RWPE2 (cell line): ENCODE measurements around the gene ZNF337.
"Not testable (repeated sequence)": the region's sequence is repeated elsewhere in the genome, so short reads cannot be mapped to it uniquely, and the experiment has no call there.

Source experiments
- ATAC-seq: fragments of 200-7000 bp; cut with Tn5 transposase; 3 replicates; pipeline ENCODE4 v1.9.1; 2021; ENCODE audit warnings: low read depth
- DNase-seq: peaks from one replicate; pipeline ENCODE4 v3.0.0-alpha.2; 2020; ENCODE audit warnings: low spot score
- H3K27ac ChIP-seq: fragments of 450-650 bp; 2 replicates; pipeline ENCODE4 v1.5.1; 2017; ENCODE audit warnings: mild to moderate bottlenecking; ENCODE audit not compliant: poor library complexity, severe bottlenecking
- H3K27me3 ChIP-seq: fragments of 250-450 bp; sonication (Bioruptor Pico); 2 replicates; pipeline ENCODE4 v1.5.1; 2021; ENCODE audit warnings: mild to moderate bottlenecking, moderate library complexity; ENCODE audit not compliant: insufficient read depth, poor library complexity, severe bottlenecking
- H3K36me3 ChIP-seq: fragments of 250-450 bp; sonication (Bioruptor Pico); 2 replicates; pipeline ENCODE4 v1.5.1; 2020; ENCODE audit warnings: low read depth, mild to moderate bottlenecking, moderate library complexity
- H3K4me1 ChIP-seq: fragments of 250-450 bp; sonication (Bioruptor Pico); 2 replicates; pipeline ENCODE4 v1.5.1; 2021; ENCODE audit warnings: mild to moderate bottlenecking, moderate library complexity; ENCODE audit not compliant: insufficient read depth, poor library complexity, severe bottlenecking
- H3K4me3 ChIP-seq: fragments of 250-450 bp; sonication (Bioruptor Pico); 2 replicates; pipeline ENCODE4 v1.5.1; 2021; ENCODE audit warnings: mild to moderate bottlenecking, moderate library complexity; ENCODE audit not compliant: severe bottlenecking
- H3K9me3 ChIP-seq: fragments of 250-450 bp; sonication (Bioruptor Pico); 2 replicates; pipeline ENCODE4 v1.5.1; 2021; ENCODE audit warnings: mild to moderate bottlenecking, moderate library complexity; ENCODE audit not compliant: severe bottlenecking
- TF ChIP-seq, protein P1 (sequence below): fragments of 450-650 bp; IDR thresholded peaks from one replicate; pipeline ENCODE4 v1.5.1; 2017; ENCODE audit warnings: mild to moderate bottlenecking, moderate library complexity; ENCODE audit not compliant: poor library complexity, severe bottlenecking

Gene ZNF337

DNA sequence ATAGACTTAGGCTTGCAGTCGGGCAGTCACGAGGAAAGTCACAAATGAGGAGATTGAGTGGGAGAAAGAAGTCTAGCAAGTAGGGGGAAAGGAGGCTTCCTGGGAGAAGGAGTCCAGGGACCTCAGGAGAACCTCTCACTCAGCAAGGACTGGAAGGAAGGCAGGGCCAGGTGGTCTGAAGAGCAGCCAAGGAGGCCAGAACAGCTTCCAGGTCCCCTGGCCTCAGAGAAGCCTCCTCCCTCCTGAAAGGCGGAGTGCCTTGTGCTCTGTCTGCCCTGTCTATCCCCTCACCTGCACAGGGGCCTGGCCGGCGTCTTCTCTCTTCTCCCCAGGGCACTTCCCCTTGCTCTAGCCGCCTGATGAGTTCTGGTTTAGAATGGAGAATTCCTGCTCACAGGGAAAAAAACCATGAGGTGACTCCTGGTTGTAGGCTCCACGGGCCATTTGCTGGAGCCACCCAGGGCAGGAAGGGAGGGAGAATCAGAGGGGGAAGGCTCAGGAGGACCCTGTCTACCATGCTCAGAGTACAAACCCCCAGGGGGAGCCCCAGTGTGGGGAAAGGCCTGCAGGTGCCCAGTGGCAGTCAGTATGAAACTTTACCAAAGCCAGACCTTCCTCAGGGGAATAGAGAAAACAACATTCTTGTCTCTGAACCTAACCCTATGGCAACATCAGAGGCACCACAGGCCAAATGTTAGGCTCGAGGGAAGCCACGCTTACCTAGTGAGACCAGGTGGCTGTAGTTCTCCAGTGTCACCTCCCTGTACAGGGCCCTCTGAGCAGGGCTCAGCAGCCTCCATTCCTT is 11.2 kb downstream of the ZNF337 start:
- peaks cover 47% of the 10 kb centered on the region for H3K36me3 ChIP-seq
- ATAC-seq, result peak; percentile 24; the same call in 2 of the 3 replicates
- DNase-seq, result no peak
- TF ChIP-seq, protein P1, sequence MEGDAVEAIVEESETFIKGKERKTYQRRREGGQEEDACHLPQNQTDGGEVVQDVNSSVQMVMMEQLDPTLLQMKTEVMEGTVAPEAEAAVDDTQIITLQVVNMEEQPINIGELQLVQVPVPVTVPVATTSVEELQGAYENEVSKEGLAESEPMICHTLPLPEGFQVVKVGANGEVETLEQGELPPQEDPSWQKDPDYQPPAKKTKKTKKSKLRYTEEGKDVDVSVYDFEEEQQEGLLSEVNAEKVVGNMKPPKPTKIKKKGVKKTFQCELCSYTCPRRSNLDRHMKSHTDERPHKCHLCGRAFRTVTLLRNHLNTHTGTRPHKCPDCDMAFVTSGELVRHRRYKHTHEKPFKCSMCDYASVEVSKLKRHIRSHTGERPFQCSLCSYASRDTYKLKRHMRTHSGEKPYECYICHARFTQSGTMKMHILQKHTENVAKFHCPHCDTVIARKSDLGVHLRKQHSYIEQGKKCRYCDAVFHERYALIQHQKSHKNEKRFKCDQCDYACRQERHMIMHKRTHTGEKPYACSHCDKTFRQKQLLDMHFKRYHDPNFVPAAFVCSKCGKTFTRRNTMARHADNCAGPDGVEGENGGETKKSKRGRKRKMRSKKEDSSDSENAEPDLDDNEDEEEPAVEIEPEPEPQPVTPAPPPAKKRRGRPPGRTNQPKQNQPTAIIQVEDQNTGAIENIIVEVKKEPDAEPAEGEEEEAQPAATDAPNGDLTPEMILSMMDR, result no peak
- H3K4me1 ChIP-seq, result no peaks in the 10 kb centered on the region
- no peak overlapping the region for H3K4me3 ChIP-seq
- H3K27ac ChIP-seq, result no peak overlapping the region
- no peaks in the 10 kb centered on the region for H3K27me3 ChIP-seq
- H3K9me3 ChIP-seq, result no peaks in the 10 kb centered on the region

DNA sequence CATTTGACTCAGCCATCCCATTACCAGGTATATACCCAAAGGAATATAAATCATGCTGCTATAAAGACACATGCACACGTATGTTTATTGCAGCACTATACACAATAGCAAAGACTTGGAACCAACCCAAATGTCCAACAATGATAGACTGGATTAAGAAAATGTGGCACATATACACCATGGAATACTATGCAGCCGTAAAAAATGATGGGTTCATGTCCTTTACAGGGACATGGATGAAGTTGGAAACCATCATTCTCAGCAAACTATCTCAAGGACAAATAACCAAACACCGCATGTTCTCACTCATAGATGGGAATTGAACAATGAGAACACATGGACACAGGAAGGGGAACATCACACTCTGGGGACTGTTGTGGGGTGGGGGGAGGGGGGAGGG is 12.8 kb downstream of the ZNF337 start:
- not testable (repeated sequence) for DNase-seq, H3K4me3 ChIP-seq, H3K9me3 ChIP-seq, ATAC-seq, H3K4me1 ChIP-seq, H3K27me3 ChIP-seq, H3K27ac ChIP-seq
- H3K36me3 ChIP-seq, result peaks cover 64% of the 10 kb centered on the region

DNA sequence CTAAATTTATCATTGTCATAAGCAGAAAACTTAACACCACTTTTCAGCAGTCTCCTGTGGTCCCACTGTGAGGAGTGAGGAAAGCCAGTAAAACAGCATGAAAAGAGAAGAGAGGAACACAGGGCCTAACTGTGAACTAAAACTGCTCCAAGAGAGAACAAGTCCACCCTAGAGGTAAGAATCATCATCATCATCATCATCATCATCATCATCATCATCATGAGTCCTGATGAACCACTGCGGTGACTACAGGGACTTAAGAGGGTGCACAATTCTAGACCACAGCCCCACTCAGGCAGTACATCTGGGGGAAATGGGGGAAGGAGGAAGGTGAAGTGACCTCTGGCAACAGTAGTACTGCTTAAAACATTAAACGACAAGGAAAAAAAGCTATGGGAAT is 13.6 kb downstream of the ZNF337 start:
- Histone ChIP-seq H3K27me3 (no peaks in the 10 kb centered on the region), H3K27ac (no peak overlapping the region), H3K4me1 (no peaks in the 10 kb centered on the region), H3K9me3 (no peaks in the 10 kb centered on the region), H3K36me3 (peaks cover 72% of the 10 kb centered on the region), H3K4me3 (no peak overlapping the region)
- no peak for ATAC-seq
- TF ChIP-seq, protein P1, result no peak
- no peak for DNase-seq

DNA sequence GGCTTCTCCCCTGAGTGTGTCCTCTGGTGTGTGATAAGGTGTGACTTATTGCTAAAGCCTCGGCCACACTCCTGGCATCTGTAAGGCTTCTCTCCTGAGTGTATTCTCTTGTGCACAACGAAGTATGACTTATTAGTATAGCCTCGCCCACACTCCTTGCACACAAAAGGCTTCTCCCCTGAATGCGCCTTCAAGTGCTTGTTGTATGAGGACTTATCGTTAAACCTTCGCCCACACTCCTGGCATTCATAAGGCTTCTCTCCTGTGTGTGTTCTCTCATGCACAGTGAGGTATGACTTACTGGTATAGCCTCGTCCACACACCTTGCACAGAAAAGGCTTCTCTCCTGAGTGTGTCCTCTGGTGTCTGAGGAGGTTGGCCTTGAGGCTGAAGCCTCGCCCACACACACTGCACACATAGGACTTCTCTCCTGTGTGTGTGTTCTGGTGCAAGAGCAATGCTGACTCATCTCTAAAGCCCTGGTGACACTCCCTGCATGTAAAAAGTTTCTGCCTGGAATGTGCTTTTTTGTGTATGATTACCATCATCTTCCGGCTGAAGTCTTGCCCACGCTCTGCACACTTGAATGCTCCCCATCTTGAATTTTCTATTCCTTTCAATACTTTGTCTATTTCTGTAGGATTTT is 20.4 kb downstream of the ZNF337 start:
- no peak overlapping the region for H3K27ac ChIP-seq
- TF ChIP-seq, protein P1, result no peak
- H3K9me3 ChIP-seq, result no peaks in the 10 kb centered on the region
- H3K36me3 ChIP-seq, result peaks cover 83% of the 10 kb centered on the region
- no peak for DNase-seq
- H3K4me3 ChIP-seq, result no peak overlapping the region
- peaks cover 6% of the 10 kb centered on the region for H3K4me1 ChIP-seq
- H3K27me3 ChIP-seq, result no peaks in the 10 kb centered on the region
- ATAC-seq, result peak; percentile 88

DNA sequence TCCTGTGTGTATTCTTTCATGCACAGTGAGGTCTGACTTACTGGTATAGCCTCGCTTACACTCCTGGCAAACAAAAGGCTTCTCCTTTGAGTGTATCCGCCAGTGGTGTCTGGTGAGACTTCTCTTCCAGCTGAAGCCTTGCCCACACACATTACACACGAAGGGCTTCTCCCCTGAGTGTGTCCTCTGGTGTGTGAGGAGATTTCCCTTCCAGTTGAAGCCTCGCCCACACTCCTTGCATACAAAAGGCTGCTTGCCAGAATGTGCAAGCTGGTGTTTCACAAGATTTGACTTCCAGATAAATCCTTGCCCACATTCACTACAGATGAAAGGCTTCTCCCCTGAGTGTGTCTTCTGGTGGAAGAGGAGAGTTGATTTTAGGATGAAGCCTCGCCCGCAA is 21.5 kb downstream of the ZNF337 start:
- ATAC-seq (no peak), DNase-seq (no peak)
- no peaks in the 10 kb centered on the region for H3K27me3 ChIP-seq
- no peaks in the 10 kb centered on the region for H3K9me3 ChIP-seq
- TF ChIP-seq, protein P1, result no peak
- peaks cover 71% of the 10 kb centered on the region for H3K36me3 ChIP-seq
- no peak overlapping the region for H3K27ac ChIP-seq
- no peak overlapping the region for H3K4me3 ChIP-seq
- H3K4me1 ChIP-seq, result peaks cover 9% of the 10 kb centered on the region
